Right lobe of liver (tissue), 6 donors: Measurements from ENCODE around the gene TBC1D8. TPM values are rescaled to one million over a fixed set of nuclear protein-coding genes. Genes with fewer than 3 reads are reported as not detected.

ENCODE experiments used
- ATAC-seq, 4 donors: fragments of 200-7000 bp; cut with Tn5 transposase; one replicate each; pipeline ENCODE4 v1.9.1; 2020; ENCODE audit warnings: mild to moderate bottlenecking in 4 of 4, moderate library complexity in 4 of 4
- DNase-seq, 3 donors: peaks; one replicate each; pipeline ENCODE4 v3.0.0-alpha.2; 2020
- H3K27ac ChIP-seq, 3 donors: fragments of 200-600 bp; one replicate each; pipeline ENCODE4 v1.8.0; 2022
- H3K27me3 ChIP-seq, 2 donors: fragments of 200-600 bp; one replicate each; pipeline ENCODE4 v1.8.0; 2022
- H3K36me3 ChIP-seq, 4 donors: fragments of 200-600 bp; sonication (generic) in 1 of 4; one replicate each; pipeline versions ENCODE4 v1.5.1 to v1.8.0; 2017 to 2022; ENCODE audit warnings: control low read depth in 1 of 4
- H3K4me1 ChIP-seq, 4 donors: fragments of 200-600 bp; sonication (generic) in 1 of 4; one replicate each; pipeline versions ENCODE4 v1.5.1 to v1.8.0; 2017 to 2022; ENCODE audit warnings: control low read depth in 1 of 4
- H3K4me3 ChIP-seq, 3 donors: fragments of 200-600 bp; one replicate each; pipeline ENCODE4 v1.8.0; 2022
- H3K9me3 ChIP-seq, 4 donors: fragments of 200-600 bp; sonication (generic) in 1 of 4; one replicate each; pipeline versions ENCODE4 v1.5.1 to v1.8.0; 2017 to 2022; ENCODE audit warnings: control low read depth in 1 of 4
- CTCF ChIP-seq, 4 donors: fragments of 200-600 bp in 3 of 4; fragments of 450-650 bp in 1 of 4; IDR thresholded peaks; one replicate each; pipeline versions ENCODE4 v1.5.1 to v1.8.0; 2016 to 2022; ENCODE audit warnings: antibody characterized with exemption in 4 of 4, mild to moderate bottlenecking in 2 of 4
- POLR2A ChIP-seq: fragments of 450-650 bp; IDR thresholded peaks from one replicate; pipeline ENCODE4 v1.6.1; 2017; ENCODE audit warnings: antibody characterized with exemption, mild to moderate bottlenecking
- WGBS: methylation state at CpG from one replicate; pipeline ENCODE4 v1.1.6; 2018; ENCODE audit warnings: low coverage, low lambda C conversion rate; ENCODE audit not compliant: insufficient coverage; ENCODE audit errors: missing lambda C conversion rate; 5-methylcytosine and 5-hydroxymethylcytosine counted together
- intact Hi-C, 2 donors: fragments of 100-400 bp; cut with DNase I; formaldehyde crosslinking; loops; one replicate each; pipeline versions ENCODE4 v1.11.2 to v1.14.1; 2022
- total RNA-seq, 6 experiments: library from RNA; depleted of rRNA in 2 of 6; stranded (reverse); fragments of >200 nt in 2 of 6; fragmentation: NEBNext Ultra II Directional in 3 of 6; extraction: Animal tissue kit (Norgen Biotek cat#: 25700) in 3 of 6; gene quantifications; one replicate each; pipeline versions ENCODE4 v1.1.0 to v1.2.4, GENCODE V29; 2016 to 2023
- donor health status: DM: no; HTN: yes; CAD: no.
- donor health status: DM: no; HTN: no; CAD: no.
- donor health status: DM: no; HTN: no; CAD: no.
- donor health status: DM: no; HTN: yes; CAD: no.
- donor health status: DM: no; HTN: yes; CAD: no.

Gene TBC1D8
- total RNA-seq, 6 experiments from 2014 or later, result 17.3 to 31.2 (median 21.5) TPM

- peaks cover 0 to 5% (median 0%) of the 10 kb centered on the region in 4 donors for H3K36me3 ChIP-seq
- intact Hi-C loops, result no loop called here
- H3K9me3 ChIP-seq, result no peaks in the 10 kb centered on the region
- no peak for DNase-seq
- no peak overlapping the region for H3K4me3 ChIP-seq
- no peaks in the 10 kb centered on the region for H3K4me1 ChIP-seq
- no peak for ATAC-seq
- WGBS, result no CpG with 5 or more reads among the region's 9 CpGs
- H3K27me3 ChIP-seq, result no peaks in the 10 kb centered on the region
- TF ChIP-seq CTCF (IDR thresholded peaks at IDR 0.05) (no peak), POLR2A (no peak)
- H3K27ac ChIP-seq, result no peak overlapping the region
These were observed 161.0 kb downstream of the TBC1D8 start for GRCh38 chr2:100990166-100990565.

GRCh38 chr2:100989666-100990065, 161.5 kb downstream of the TBC1D8 start:
- intact Hi-C loops, result loop anchor here (5.0 to 10.0 kb wide), 3 partner anchors 265 to 382 kb away; no protein-coding TSS in a partner anchor
- H3K27ac ChIP-seq, result no peak overlapping the region
- no peak overlapping the region for H3K4me3 ChIP-seq
- DNase-seq (no peak), ATAC-seq (no peak)
- H3K4me1 ChIP-seq, result no peaks in the 10 kb centered on the region
- no peaks in the 10 kb centered on the region for H3K9me3 ChIP-seq
- TF ChIP-seq POLR2A, result no peak
- no peak for TF ChIP-seq CTCF (IDR thresholded peaks at IDR 0.05)
- no peaks in the 10 kb centered on the region for H3K27me3 ChIP-seq
- H3K36me3 ChIP-seq, result peaks cover 0 to 5% (median 0%) of the 10 kb centered on the region in 4 donors
- WGBS, result 89% methylated on average over 3 of the region's 3 CpGs

- H3K9me3 ChIP-seq, result no peaks in the 10 kb centered on the region
- TF ChIP-seq CTCF (IDR thresholded peaks at IDR 0.05), result no peak
- no peak for TF ChIP-seq POLR2A
- no peak overlapping the region for H3K4me3 ChIP-seq
- WGBS, result 82% methylated on average over 7 of the region's 8 CpGs
- intact Hi-C loops, result loop anchor here (5.0 to 10.0 kb wide), 3 partner anchors 264 to 382 kb away; no protein-coding TSS in a partner anchor
- no peak for DNase-seq
- no peak for ATAC-seq
- peaks cover 0 to 5% (median 0%) of the 10 kb centered on the region in 4 donors for H3K36me3 ChIP-seq
- H3K4me1 ChIP-seq, result no peaks in the 10 kb centered on the region
- no peaks in the 10 kb centered on the region for H3K27me3 ChIP-seq
- H3K27ac ChIP-seq, result no peak overlapping the region
These were observed 162.4 kb downstream of the TBC1D8 start for GRCh38 chr2:100988630-100989417.

GRCh38 chr2:100987974-100988373, 163.2 kb downstream of the TBC1D8 start:
- DNase-seq, result no peak
- Histone ChIP-seq H3K27ac (no peak overlapping the region), H3K4me3 (no peak overlapping the region), H3K9me3 (no peaks in the 10 kb centered on the region), H3K27me3 (no peaks in the 10 kb centered on the region), H3K4me1 (no peaks in the 10 kb centered on the region), H3K36me3 (peaks cover 0 to under 1% (median 0%) of the 10 kb centered on the region in 4 donors)
- intact Hi-C loops, result loop anchor here (5.0 to 10.0 kb wide), 3 partner anchors 263 to 381 kb away; no protein-coding TSS in a partner anchor
- WGBS, result 100% methylated on average over 2 of the region's 4 CpGs
- TF ChIP-seq POLR2A (no peak), CTCF (IDR thresholded peaks at IDR 0.05) (no peak)
- ATAC-seq, result no peak
